ENCODE data around the gene IDI1.

The IDI1 gene

DNA sequence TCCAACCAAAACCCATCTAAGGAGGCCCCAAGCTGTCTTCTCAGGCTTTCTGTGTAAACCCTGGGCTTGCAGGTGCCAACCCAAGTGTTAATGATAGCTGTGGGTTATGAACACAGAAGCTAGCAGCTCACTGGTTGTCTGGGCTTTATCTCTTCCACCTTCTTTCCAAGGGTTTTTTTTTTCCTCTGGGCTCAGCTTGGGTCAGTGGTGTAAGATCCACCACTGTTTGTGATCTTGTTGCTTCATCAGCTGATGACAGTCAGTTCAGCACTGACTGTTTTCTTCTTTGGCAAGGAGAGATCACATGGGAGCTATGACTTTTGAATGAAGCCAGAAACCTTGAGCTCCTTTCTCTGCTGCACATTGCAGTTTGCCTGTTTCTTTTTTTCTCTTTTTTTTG is 56.0 kb downstream of the IDI1 start:
- TF ChIP-seq, protein P1, sequence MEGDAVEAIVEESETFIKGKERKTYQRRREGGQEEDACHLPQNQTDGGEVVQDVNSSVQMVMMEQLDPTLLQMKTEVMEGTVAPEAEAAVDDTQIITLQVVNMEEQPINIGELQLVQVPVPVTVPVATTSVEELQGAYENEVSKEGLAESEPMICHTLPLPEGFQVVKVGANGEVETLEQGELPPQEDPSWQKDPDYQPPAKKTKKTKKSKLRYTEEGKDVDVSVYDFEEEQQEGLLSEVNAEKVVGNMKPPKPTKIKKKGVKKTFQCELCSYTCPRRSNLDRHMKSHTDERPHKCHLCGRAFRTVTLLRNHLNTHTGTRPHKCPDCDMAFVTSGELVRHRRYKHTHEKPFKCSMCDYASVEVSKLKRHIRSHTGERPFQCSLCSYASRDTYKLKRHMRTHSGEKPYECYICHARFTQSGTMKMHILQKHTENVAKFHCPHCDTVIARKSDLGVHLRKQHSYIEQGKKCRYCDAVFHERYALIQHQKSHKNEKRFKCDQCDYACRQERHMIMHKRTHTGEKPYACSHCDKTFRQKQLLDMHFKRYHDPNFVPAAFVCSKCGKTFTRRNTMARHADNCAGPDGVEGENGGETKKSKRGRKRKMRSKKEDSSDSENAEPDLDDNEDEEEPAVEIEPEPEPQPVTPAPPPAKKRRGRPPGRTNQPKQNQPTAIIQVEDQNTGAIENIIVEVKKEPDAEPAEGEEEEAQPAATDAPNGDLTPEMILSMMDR (IDR thresholded peaks at IDR 0.05; ENCODE audit: low read depth, low read length, poor library complexity, severe bottlenecking) = no peak
- TF ChIP-seq EZH2phosphoT487 (IDR thresholded peaks at IDR 0.05; ENCODE audit: borderline replicate concordance, low read length) = no peak
- Histone ChIP-seq H3K4me3 (ENCODE audit: low read length) (no peak overlapping the region), H3K36me3 (ENCODE audit: control insufficient read depth, low read length) (peaks cover 80% of the 10 kb centered on the region), H3F3A (ENCODE audit: control insufficient read depth, insufficient read depth) (peaks cover 5% of the 10 kb centered on the region; the same call in 1 of the 2 replicates), H3K9me2 (replicated peaks; ENCODE audit: control insufficient read depth, low read length) (no peaks in the 10 kb centered on the region), H3K27me3 (ENCODE audit: control insufficient read depth, low read length) (no peaks in the 10 kb centered on the region), H4K20me1 (ENCODE audit: control insufficient read depth, insufficient read depth, low read depth, low read length) (peaks cover 33% of the 10 kb centered on the region), H3K9me3 (ENCODE audit: control insufficient read depth, insufficient read depth, low read length) (no peaks in the 10 kb centered on the region), H3K79me2 (ENCODE audit: control insufficient read depth, low read length) (peaks cover 96% of the 10 kb centered on the region), H3K4me1 (ENCODE audit: control insufficient read depth, low read length) (peaks cover 20% of the 10 kb centered on the region), H3K27ac (ENCODE audit: low read depth, low read length) (no peak overlapping the region), H3K4me2 (ENCODE audit: low read length) (no peak overlapping the region)

DNA sequence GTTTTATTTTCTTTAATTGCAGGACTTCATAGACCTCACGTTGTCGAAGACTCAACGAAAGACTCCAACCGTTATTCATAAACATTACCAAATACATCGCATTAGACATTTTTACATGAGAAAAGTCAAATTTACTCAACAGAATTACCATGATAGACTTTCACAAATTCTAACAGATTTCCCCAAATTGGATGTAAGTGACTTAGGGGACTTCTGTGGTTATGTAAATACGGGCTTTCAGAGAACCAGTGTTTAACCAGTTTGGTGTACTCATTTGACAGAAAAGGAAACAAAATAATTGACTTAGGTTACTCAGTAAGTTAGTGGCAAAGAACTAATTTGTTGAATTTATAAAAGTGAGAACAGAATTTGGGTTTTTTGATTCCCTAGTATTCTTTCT is 56.5 kb downstream of the IDI1 start:
- H3K4me3 ChIP-seq (ENCODE audit: low read length) = no peak overlapping the region
- peaks cover 21% of the 10 kb centered on the region for H3K4me1 ChIP-seq (ENCODE audit: control insufficient read depth, low read length)
- no peaks in the 10 kb centered on the region for H3K27me3 ChIP-seq (ENCODE audit: control insufficient read depth, low read length)
- H3K79me2 ChIP-seq (ENCODE audit: control insufficient read depth, low read length) = peaks cover 96% of the 10 kb centered on the region
- H3K9me3 ChIP-seq (ENCODE audit: control insufficient read depth, insufficient read depth, low read length) = no peaks in the 10 kb centered on the region
- peaks cover 5% of the 10 kb centered on the region; the same call in 1 of the 2 replicates for H3F3A ChIP-seq (ENCODE audit: control insufficient read depth, insufficient read depth)
- TF ChIP-seq, protein P1 (IDR thresholded peaks at IDR 0.05; ENCODE audit: low read depth, low read length, poor library complexity, severe bottlenecking) = no peak
- TF ChIP-seq EZH2phosphoT487 (IDR thresholded peaks at IDR 0.05; ENCODE audit: borderline replicate concordance, low read length) = no peak
- no peak overlapping the region for H3K27ac ChIP-seq (ENCODE audit: low read depth, low read length)
- H3K36me3 ChIP-seq (ENCODE audit: control insufficient read depth, low read length) = peaks cover 76% of the 10 kb centered on the region
- no peaks in the 10 kb centered on the region for H3K9me2 ChIP-seq (replicated peaks; ENCODE audit: control insufficient read depth, low read length)
- no peak overlapping the region for H3K4me2 ChIP-seq (ENCODE audit: low read length)
- H4K20me1 ChIP-seq (ENCODE audit: control insufficient read depth, insufficient read depth, low read depth, low read length) = peaks cover 33% of the 10 kb centered on the region

DNA sequence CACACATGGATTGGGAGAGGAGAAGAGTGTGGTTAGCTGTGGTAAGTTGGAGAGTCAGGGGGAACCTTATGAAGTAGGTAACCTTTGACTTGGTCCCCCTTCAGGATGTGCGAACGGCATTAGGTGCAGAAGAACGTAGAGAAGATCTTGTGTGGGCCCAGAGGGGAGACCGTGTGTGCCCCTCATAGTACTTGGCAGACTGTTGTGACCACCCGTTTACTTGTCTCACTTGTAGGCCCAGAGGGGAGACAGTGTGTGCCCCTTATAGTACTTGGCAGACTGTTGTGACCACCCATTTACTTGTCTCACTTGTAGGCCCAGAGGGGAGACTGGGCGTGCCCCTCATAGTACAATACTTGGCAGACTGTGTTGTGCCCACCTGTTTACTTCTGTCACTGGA is 58.1 kb downstream of the IDI1 start:
- Histone ChIP-seq H4K20me1 (ENCODE audit: control insufficient read depth, insufficient read depth, low read depth, low read length) (peaks cover 33% of the 10 kb centered on the region), H3K27ac (ENCODE audit: low read depth, low read length) (no peak overlapping the region), H3K4me2 (ENCODE audit: low read length) (peak overlapping the region; percentile 16; the same call in 1 of the 2 replicates), H3K79me2 (ENCODE audit: control insufficient read depth, low read length) (peaks cover 89% of the 10 kb centered on the region), H3K36me3 (ENCODE audit: control insufficient read depth, low read length) (peaks cover 61% of the 10 kb centered on the region), H3K27me3 (ENCODE audit: control insufficient read depth, low read length) (no peaks in the 10 kb centered on the region), H3K9me2 (replicated peaks; ENCODE audit: control insufficient read depth, low read length) (no peaks in the 10 kb centered on the region), H3K4me3 (ENCODE audit: low read length) (no peak overlapping the region), H3K9me3 (ENCODE audit: control insufficient read depth, insufficient read depth, low read length) (no peaks in the 10 kb centered on the region), H3F3A (ENCODE audit: control insufficient read depth, insufficient read depth) (peaks cover 5% of the 10 kb centered on the region; the same call in 1 of the 2 replicates), H3K4me1 (ENCODE audit: control insufficient read depth, low read length) (peaks cover 30% of the 10 kb centered on the region)
- TF ChIP-seq, protein P1 (IDR thresholded peaks at IDR 0.05; ENCODE audit: low read depth, low read length, poor library complexity, severe bottlenecking) = no peak
- TF ChIP-seq EZH2phosphoT487 (IDR thresholded peaks at IDR 0.05; ENCODE audit: borderline replicate concordance, low read length) = no peak

Data from DOHH2 (cell line).